Endothelial cell (in vitro differentiated cells): Measurements from ENCODE around the gene TMEM170B. TPM values are rescaled to one million over a fixed set of nuclear protein-coding genes. Genes with fewer than 3 reads are reported as not detected.

Experiments
- DNase-seq: peaks from one replicate; pipeline ENCODE4 v3.0.0; 2021; ENCODE audit warnings: low spot score
- H3K27ac Mint-ChIP-seq: one replicate; pipeline ENCODE4 v1.8.0; 2021; ENCODE audit warnings: mixed read lengths, inconsistent platforms; ENCODE audit not compliant: unreplicated experiment
- H3K27me3 Mint-ChIP-seq: one replicate; pipeline ENCODE4 v1.8.0; 2021; ENCODE audit warnings: mild to moderate bottlenecking, moderate library complexity, mixed read lengths, inconsistent platforms; ENCODE audit not compliant: unreplicated experiment
- H3K36me3 Mint-ChIP-seq: one replicate; pipeline ENCODE4 v1.8.0; 2021; ENCODE audit warnings: mild to moderate bottlenecking, low read depth, mixed read lengths, inconsistent platforms; ENCODE audit not compliant: unreplicated experiment
- H3K4me1 Mint-ChIP-seq: one replicate; pipeline ENCODE4 v1.8.0; 2021; ENCODE audit warnings: mild to moderate bottlenecking, mixed read lengths, inconsistent platforms; ENCODE audit not compliant: unreplicated experiment
- H3K4me3 Mint-ChIP-seq: one replicate; pipeline ENCODE4 v1.8.0; 2021; ENCODE audit warnings: mild to moderate bottlenecking, mixed read lengths, inconsistent platforms; ENCODE audit not compliant: unreplicated experiment
- H3K9me3 Mint-ChIP-seq: one replicate; pipeline ENCODE4 v1.8.0; 2021; ENCODE audit warnings: mixed read lengths, inconsistent platforms; ENCODE audit not compliant: unreplicated experiment
- CTCF ChIP-seq: fragments of 200-600 bp; sonication (generic); IDR thresholded peaks from one replicate; pipeline ENCODE4 v1.5.0; 2021; ENCODE audit warnings: antibody characterized with exemption; ENCODE audit not compliant: unreplicated experiment
- total RNA-seq: library from RNA; stranded (reverse); fragmentation: NEBNext Ultra II Directional; extraction: Animal tissue kit (Norgen Biotek cat#: 25700); gene quantifications from one replicate; pipeline ENCODE4 v1.2.1, GENCODE V29; 2021; ENCODE audit not compliant: unreplicated experiment

TMEM170B gene
- total RNA-seq, 1 donor from 2014 or later, result 5.0 TPM

- no peak overlapping the region for H3K4me3 Mint-ChIP-seq
- no peaks in the 10 kb centered on the region for H3K27me3 Mint-ChIP-seq
- no peaks in the 10 kb centered on the region for H3K9me3 Mint-ChIP-seq
- peaks cover 5% of the 10 kb centered on the region for H3K4me1 Mint-ChIP-seq
- H3K27ac Mint-ChIP-seq, result no peak overlapping the region
- TF ChIP-seq CTCF, result no peak
- DNase-seq, result no peak
- H3K36me3 Mint-ChIP-seq, result no peaks in the 10 kb centered on the region
Measured at GRCh38 chr6:11493974-11494373, 43.6 kb upstream of the TMEM170B start.

- Mint-ChIP-seq H3K4me1 (peaks cover 5% of the 10 kb centered on the region), H3K27ac (no peak overlapping the region), H3K27me3 (no peaks in the 10 kb centered on the region), H3K36me3 (no peaks in the 10 kb centered on the region), H3K4me3 (no peak overlapping the region), H3K9me3 (no peaks in the 10 kb centered on the region)
- no peak for DNase-seq
- no peak for TF ChIP-seq CTCF
Measured at GRCh38 chr6:11494786-11495564, 42.6 kb upstream of the TMEM170B start.

- DNase-seq, result no peak
- Mint-ChIP-seq H3K9me3 (no peaks in the 10 kb centered on the region), H3K27ac (no peak overlapping the region), H3K4me3 (no peak overlapping the region), H3K36me3 (no peaks in the 10 kb centered on the region), H3K27me3 (no peaks in the 10 kb centered on the region), H3K4me1 (peaks cover 5% of the 10 kb centered on the region)
- no peak for TF ChIP-seq CTCF
Measured at GRCh38 chr6:11495565-11496145, 41.9 kb upstream of the TMEM170B start.

- no peaks in the 10 kb centered on the region for H3K9me3 Mint-ChIP-seq
- H3K27ac Mint-ChIP-seq, result no peak overlapping the region
- H3K4me3 Mint-ChIP-seq, result no peak overlapping the region
- DNase-seq, result peak; percentile 76
- H3K4me1 Mint-ChIP-seq, result peaks cover 5% of the 10 kb centered on the region
- peak; percentile 96 for TF ChIP-seq CTCF
- no peaks in the 10 kb centered on the region for H3K27me3 Mint-ChIP-seq
- H3K36me3 Mint-ChIP-seq, result no peaks in the 10 kb centered on the region
Measured at GRCh38 chr6:11496152-11497060, 41.1 kb upstream of the TMEM170B start.
